H1 (cell line): Measurements from ENCODE around the gene NKAIN4. TPM values are rescaled to one million over a fixed set of nuclear protein-coding genes. Genes with fewer than 3 reads are reported as not detected.
A peak's percentile ranks its signal among the peaks of the same experiment; 100 is the strongest.

Source experiments
- CTCF ChIA-PET: fragments of 300-600 bp; sonication (Branson Sonifier 250); formaldehyde crosslinking; loops from one replicate; lab custom pipeline; 2021; ENCODE audit not compliant: partially characterized antibody; lab: Charles Lee
- POLR2A ChIA-PET: fragments of 300-600 bp; sonication (Branson Sonifier 250); formaldehyde crosslinking; loops from one replicate; lab custom pipeline; 2021; ENCODE audit warnings: inconsistent platforms; ENCODE audit not compliant: partially characterized antibody; lab: Charles Lee
- DNase-seq, 2 experiments: peaks; one replicate each; pipeline versions ENCODE4 v3.0.0 to v3.0.0-alpha.2; 2010 to 2022; ENCODE audit warnings: low spot score in 2 of 2, low read depth in 1 of 2, mixed read lengths in 1 of 2
- FAIRE-seq: peaks from 2 replicates; lab custom pipeline; 2011; peaks lifted over from hg19 to GRCh38; lab: Jason Lieb, UNC
- H2AFZ ChIP-seq: 2 replicates; pipeline ENCODE4 v1.8.1; 2012; ENCODE audit warnings: low read length, inconsistent platforms
- H2AK5ac ChIP-seq: 2 replicates; pipeline ENCODE4 v1.6.1; 2013; ENCODE audit warnings: low read depth, low read length
- H2BK120ac ChIP-seq: replicated peaks from 2 replicates; pipeline ENCODE3; 2013; ENCODE audit warnings: low read depth, low read length, inconsistent platforms
- H2BK12ac ChIP-seq: 2 replicates; pipeline ENCODE4 v1.6.1; 2013; ENCODE audit warnings: low read depth, low read length
- H2BK15ac ChIP-seq: 2 replicates; pipeline ENCODE4 v1.6.1; 2013; ENCODE audit warnings: low read length
- H2BK20ac ChIP-seq: 2 replicates; pipeline ENCODE4 v1.6.1; 2013; ENCODE audit warnings: low read length
- H2BK5ac ChIP-seq: 2 replicates; pipeline ENCODE4 v1.6.1; 2013; ENCODE audit warnings: low read depth, low read length
- H3K14ac ChIP-seq: 2 replicates; pipeline ENCODE4 v1.6.1; 2013; ENCODE audit warnings: inconsistent platforms; ENCODE audit not compliant: insufficient read length
- H3K18ac ChIP-seq: 2 replicates; pipeline ENCODE4 v1.6.1; 2013; ENCODE audit warnings: low read length; ENCODE audit errors: extremely low read depth
- H3K23ac ChIP-seq: 2 replicates; pipeline ENCODE4 v1.6.1; 2013; ENCODE audit warnings: inconsistent platforms; ENCODE audit not compliant: insufficient read length
- H3K23me2 ChIP-seq: 2 replicates; pipeline ENCODE4 v1.6.1; 2013; ENCODE audit warnings: low read depth, low read length
- H3K27ac ChIP-seq: 2 replicates; pipeline ENCODE4 v1.6.1; 2011; ENCODE audit warnings: low read depth, low read length, inconsistent platforms
- H3K27me3 ChIP-seq, 4 experiments: replicated peaks in 1 of 4; 1 replicate in 1 of 4; 2 replicates in 3 of 4; pipeline versions ENCODE4 v1.6.1 to v1.8.1; 2011 to 2013; ENCODE audit warnings: low read length in 3 of 4, mild to moderate bottlenecking in 3 of 4, inconsistent platforms in 2 of 4, mixed read lengths in 2 of 4, moderate library complexity in 1 of 4; ENCODE audit not compliant: control insufficient read depth in 3 of 4, insufficient read depth in 3 of 4; ENCODE audit errors: extremely low read depth in 1 of 4
- H3K36me3 ChIP-seq, 4 experiments: 2 replicates each; pipeline versions ENCODE4 v1.6.1 to v1.8.1; 2011 to 2013; ENCODE audit warnings: mild to moderate bottlenecking in 4 of 4, low read length in 3 of 4, moderate library complexity in 2 of 4, control low read depth in 1 of 4, inconsistent platforms in 1 of 4; ENCODE audit not compliant: insufficient read depth in 4 of 4, control insufficient read depth in 2 of 4
- H3K4ac ChIP-seq: replicated peaks from 2 replicates; pipeline ENCODE3; 2013; ENCODE audit warnings: low read length, low read depth, mixed read lengths, inconsistent platforms; ENCODE audit not compliant: insufficient read length
- H3K4me1 ChIP-seq, 4 experiments: replicated peaks in 1 of 4; 1 replicate in 1 of 4; 2 replicates in 3 of 4; pipeline versions ENCODE4 v1.6.1 to v1.8.1; 2011 to 2013; ENCODE audit warnings: low read length in 3 of 4, inconsistent platforms in 2 of 4, mixed read lengths in 1 of 4; ENCODE audit not compliant: insufficient read depth in 4 of 4, control insufficient read depth in 3 of 4
- H3K4me2 ChIP-seq, 2 experiments: 2 replicates each; pipeline versions ENCODE4 v1.6.1 to v1.8.1; 2011 to 2013; ENCODE audit warnings: low read depth in 2 of 2, low read length in 2 of 2, control low read depth in 1 of 2, inconsistent platforms in 1 of 2, mild to moderate bottlenecking in 1 of 2; ENCODE audit not compliant: insufficient read depth in 1 of 2
- H3K4me3 ChIP-seq, 4 experiments: fragments of 200-600, 300-600 bp in 1 of 4; sonication (generic), shearing (Covaris generic), sonication (Bioruptor Twin) in 1 of 4; 2 replicates each; pipeline versions ENCODE4 v1.5.1 to v1.8.1; 2011 to 2016; ENCODE audit warnings: low read length in 4 of 4, low read depth in 3 of 4, control low read depth in 2 of 4, inconsistent platforms in 2 of 4, mild to moderate bottlenecking in 2 of 4, mixed read lengths in 1 of 4, moderate library complexity in 1 of 4; ENCODE audit not compliant: insufficient read depth in 2 of 4; ENCODE audit errors: extremely low read depth in 1 of 4
- H3K56ac ChIP-seq: replicated peaks from 2 replicates; pipeline ENCODE3; 2013; ENCODE audit warnings: low read depth, mild to moderate bottlenecking, mixed read lengths, low read length, inconsistent platforms; ENCODE audit not compliant: insufficient read length
- H3K79me1 ChIP-seq: 2 replicates; pipeline ENCODE4 v1.6.1; 2013; ENCODE audit warnings: low read depth, low read length, control low read depth
- H3K79me2 ChIP-seq, 2 experiments: 2 replicates each; pipeline versions ENCODE4 v1.6.1 to v1.8.1; 2012 to 2013; ENCODE audit warnings: low read length in 2 of 2, mild to moderate bottlenecking in 2 of 2, inconsistent platforms in 1 of 2; ENCODE audit not compliant: insufficient read depth in 2 of 2, control insufficient read depth in 1 of 2
- H3K9ac ChIP-seq, 4 experiments: replicated peaks in 1 of 4; 1 replicate in 1 of 4; 2 replicates in 3 of 4; pipeline versions ENCODE4 v1.6.1 to v1.8.1; 2011 to 2013; ENCODE audit warnings: low read depth in 3 of 4, low read length in 3 of 4, control low read depth in 2 of 4, mild to moderate bottlenecking in 2 of 4, moderate library complexity in 2 of 4, inconsistent platforms in 1 of 4; ENCODE audit errors: extremely low read depth in 1 of 4
- H3K9me3 ChIP-seq, 2 experiments: 2 replicates each; pipeline versions ENCODE4 v1.6.1 to v1.8.1; 2012 to 2013; ENCODE audit warnings: mild to moderate bottlenecking in 2 of 2, moderate library complexity in 2 of 2, control low read depth in 1 of 2, inconsistent platforms in 1 of 2, low read depth in 1 of 2, low read length in 1 of 2, mixed read lengths in 1 of 2; ENCODE audit not compliant: insufficient read depth in 2 of 2
- H4K20me1 ChIP-seq, 2 experiments: replicated peaks in 1 of 2; 2 replicates each; pipeline versions ENCODE3 to v1.8.1; 2011 to 2013; ENCODE audit warnings: inconsistent platforms in 2 of 2, low read length in 2 of 2, mild to moderate bottlenecking in 1 of 2; ENCODE audit not compliant: insufficient read depth in 2 of 2, control insufficient read depth in 1 of 2
- H4K5ac ChIP-seq: 2 replicates; pipeline ENCODE4 v1.6.1; 2013; ENCODE audit warnings: low read length, low read depth, mixed read lengths, inconsistent platforms; ENCODE audit not compliant: insufficient read length
- H4K8ac ChIP-seq: 2 replicates; pipeline ENCODE4 v1.8.0; 2013; ENCODE audit warnings: mild to moderate bottlenecking, moderate library complexity, low read length, inconsistent platforms; ENCODE audit not compliant: insufficient read depth; ENCODE audit errors: extremely low read depth
- H4K91ac ChIP-seq: replicated peaks from 2 replicates; pipeline ENCODE3; 2013; ENCODE audit warnings: low read length, mixed read lengths, inconsistent platforms; ENCODE audit not compliant: insufficient read length
- KDM1A ChIP-seq: fragments of 200-600, 300-600 bp; sonication (generic); IDR thresholded peaks from 2 replicates; pipeline ENCODE4 v1.7.1; 2016; ENCODE audit warnings: mild to moderate bottlenecking, low read length, borderline replicate concordance
- YY1 ChIP-seq: IDR thresholded peaks from 2 replicates; pipeline ENCODE4 v1.6.1; 2011; ENCODE audit warnings: low read depth, mild to moderate bottlenecking, low read length
- WGBS, 2 experiments: shearing (Covaris generic) in 1 of 2; methylation state at CpG; one replicate each; pipeline versions ENCODE4 v1.1.6 to v1.1.7; 2013 to 2015; ENCODE audit warnings: low lambda C conversion rate in 2 of 2, mixed read lengths in 2 of 2, inconsistent platforms in 1 of 2, low coverage in 1 of 2, missing lambda C conversion rate in 1 of 2; ENCODE audit not compliant: insufficient replicate concordance in 2 of 2, insufficient coverage in 1 of 2, insufficient read length in 1 of 2; ENCODE audit errors: extremely low coverage in 1 of 2, missing lambda C conversion rate in 1 of 2; 5-methylcytosine and 5-hydroxymethylcytosine counted together
- polyA plus RNA-seq, 7 experiments: library from polyadenylated mRNA; depleted of rRNA in 3 of 7; stranded (reverse) in 5 of 7; unstranded in 2 of 7; fragments of >200 nt in 5 of 7; fragments of 200-250 nt in 2 of 7; gene quantifications; 1 replicate in 5 of 7; 2 replicates in 1 of 7; 4 replicates in 1 of 7; pipeline versions ENCODE4 v1.2.1 to v1.2.3, GENCODE V29; 2011 to 2013; ENCODE audit warnings: missing spikeins in 2 of 7, mixed read lengths in 2 of 7
- total RNA-seq: library from RNA; stranded (reverse); fragmentation: NEBNext Ultra II Directional; extraction: Animal tissue kit (Norgen Biotek cat#: 25700); gene quantifications from 2 replicates; pipeline ENCODE4 v1.2.1, GENCODE V29; 2021

The NKAIN4 gene
- total and polyA plus RNA-seq, 2 of the 8 experiments (the other 6 are each of a cell fraction or from before 2014, with no cell fraction given), result 6.9 to 17.0 TPM

- Histone ChIP-seq H3K14ac (no peak overlapping the region), H4K8ac (no peak overlapping the region), H3K79me2 (no peaks in the 10 kb centered on the region), H4K91ac (no peak overlapping the region), H2BK20ac (no peak overlapping the region), H2BK120ac (no peak overlapping the region), H2AK5ac (no peak overlapping the region), H4K5ac (no peak overlapping the region), H3K79me1 (no peaks in the 10 kb centered on the region), H3K27ac (no peak overlapping the region), H3K36me3 (no peaks in the 10 kb centered on the region), H3K18ac (no peak overlapping the region; the same call in 1 of the 2 replicates), H3K56ac (no peak overlapping the region), H4K20me1 (no peaks in the 10 kb centered on the region), H3K4ac (no peak overlapping the region), H2AFZ (no peak overlapping the region), H3K9ac (no peak overlapping the region), H3K4me3 (no peak overlapping the region), H3K4me1 (peaks cover 0 to 21% (median 19%) of the 10 kb centered on the region in 4 experiments; a peak in 6 of 7 replicates), H2BK5ac (no peak overlapping the region), H3K23ac (no peak overlapping the region), H3K27me3 (peaks cover 0 to 9% (median 4%) of the 10 kb centered on the region in 4 experiments; a peak in 3 of 7 replicates), H3K4me2 (no peak overlapping the region), H3K9me3 (no peaks in the 10 kb centered on the region), H2BK15ac (no peak overlapping the region), H2BK12ac (no peak overlapping the region), H3K23me2 (peaks cover 3% of the 10 kb centered on the region; the same call in 1 of the 2 replicates)
- no peak for TF ChIP-seq YY1
- peak; percentile 46; the same call in 1 of the 2 replicates for TF ChIP-seq KDM1A
- ChIA-PET POLR2A (interaction anchor here (1.0 kb wide), 1 partner anchor 26 kb away, joined by 3 read pairs; no protein-coding TSS in a partner anchor), CTCF (interaction anchor here (1.0 to 7.5 kb wide), 5 partner anchors 11 to 83 kb away, joined by 3 to 61 read pairs (median 5); no protein-coding TSS in a partner anchor)
- FAIRE-seq (no peak), DNase-seq (no peak)
- 87% methylated on average over 17 of the region's 17 CpGs; no CpG with 5 or more reads in 1 of the 2 experiments for WGBS, 2 experiments
Measured at GRCh38 chr20:63298731-63299312, 44.6 kb upstream of the NKAIN4 start.
